ENCODE data around the gene TTLL5.

Gene TTLL5

GRCh38 chr14:75636100-75636692, 24.9 kb upstream of the TTLL5 start:
- no peaks in the 10 kb centered on the region for H3K27me3 ChIP-seq (ENCODE audit: insufficient read depth, poor library complexity, severe bottlenecking)
- no peak overlapping the region for H3K27ac ChIP-seq (replicated peaks)
- TF ChIP-seq CTCF (IDR thresholded peaks at IDR 0.05; ENCODE audit: insufficient read depth, low read length) = no peak
- TF ChIP-seq POLR2AphosphoS5 (IDR thresholded peaks at IDR 0.05; ENCODE audit: low read depth) = no peak
- no peak for TF ChIP-seq GABPA (IDR thresholded peaks at IDR 0.05; ENCODE audit: low read depth)
- TF ChIP-seq REST (IDR thresholded peaks at IDR 0.05; ENCODE audit: insufficient replicate concordance, low read depth) = no peak
- TF ChIP-seq SPI1 (IDR thresholded peaks at IDR 0.05; ENCODE audit: borderline replicate concordance, low read depth) = no peak
- H3K4me3 ChIP-seq (replicated peaks; ENCODE audit: insufficient read depth, low read length) = no peak overlapping the region
- no peak for DNase-seq (ENCODE audit: low read depth in 1 of 2, low spot score in 1 of 2)

DNA sequence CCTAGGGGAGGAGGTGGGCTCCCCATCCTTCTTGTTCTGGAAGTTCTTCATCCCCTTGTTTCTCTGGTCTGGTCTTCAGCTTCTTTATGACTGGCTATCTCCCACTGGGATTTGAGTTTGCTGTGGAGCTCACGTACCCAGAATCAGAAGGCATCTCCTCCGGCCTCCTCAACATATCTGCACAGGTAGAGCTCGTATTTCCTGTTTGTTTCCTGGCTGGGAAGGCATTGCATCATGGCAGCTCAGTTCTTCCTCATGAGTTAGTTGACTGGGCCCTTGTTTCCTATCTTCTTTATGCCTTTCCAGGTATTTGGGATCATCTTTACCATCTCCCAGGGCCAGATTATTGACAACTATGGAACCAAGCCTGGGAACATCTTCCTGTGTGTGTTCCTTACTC, 20.2 kb upstream of the TTLL5 start:
- TF ChIP-seq REST (IDR thresholded peaks at IDR 0.05; ENCODE audit: insufficient replicate concordance, low read depth) = no peak
- TF ChIP-seq CTCF (IDR thresholded peaks at IDR 0.05; ENCODE audit: insufficient read depth, low read length) = no peak
- no peak for TF ChIP-seq POLR2AphosphoS5 (IDR thresholded peaks at IDR 0.05; ENCODE audit: low read depth)
- no peak for TF ChIP-seq SPI1 (IDR thresholded peaks at IDR 0.05; ENCODE audit: borderline replicate concordance, low read depth)
- TF ChIP-seq GABPA (IDR thresholded peaks at IDR 0.05; ENCODE audit: low read depth) = no peak
- Histone ChIP-seq H3K4me3 (replicated peaks; ENCODE audit: insufficient read depth, low read length) (no peak overlapping the region), H3K27ac (replicated peaks) (no peak overlapping the region), H3K27me3 (ENCODE audit: insufficient read depth, poor library complexity, severe bottlenecking) (no peaks in the 10 kb centered on the region)
- no peak for DNase-seq (ENCODE audit: low read depth in 1 of 2, low spot score in 1 of 2)

- no peak overlapping the region for H3K27ac ChIP-seq (replicated peaks)
- no peak overlapping the region for H3K4me3 ChIP-seq (replicated peaks; ENCODE audit: insufficient read depth, low read length)
- no peak for DNase-seq (ENCODE audit: low read depth in 1 of 2, low spot score in 1 of 2)
- no peaks in the 10 kb centered on the region for H3K27me3 ChIP-seq (ENCODE audit: insufficient read depth, poor library complexity, severe bottlenecking)
- TF ChIP-seq POLR2AphosphoS5 (IDR thresholded peaks at IDR 0.05; ENCODE audit: low read depth) (no peak), REST (IDR thresholded peaks at IDR 0.05; ENCODE audit: insufficient replicate concordance, low read depth) (no peak), SPI1 (IDR thresholded peaks at IDR 0.05; ENCODE audit: borderline replicate concordance, low read depth) (no peak), GABPA (IDR thresholded peaks at IDR 0.05; ENCODE audit: low read depth) (no peak), CTCF (IDR thresholded peaks at IDR 0.05; ENCODE audit: insufficient read depth, low read length) (no peak)
Observed at GRCh38 chr14:75643985-75644384, 17.1 kb upstream of the TTLL5 start.
